K562 (cell line): ENCODE results near the gene SHISA9. TPM values are rescaled to one million over a fixed set of nuclear protein-coding genes. Genes with fewer than 3 reads are reported as not detected.

Experiments
- ATAC-seq: fragments of 200-7000 bp; cut with Tn5 transposase; 3 replicates; pipeline ENCODE4 v1.9.1; 2020; ENCODE audit warnings: moderate library complexity
- BruUV-seq: library from RNA; stranded (reverse); fragments of 400-500 nt; replicated peaks from 2 replicates; lab custom pipeline; 2021; lab: Mats Ljungman, UMichigan
- CTCF ChIA-PET: fragments of 300-600 bp; formaldehyde crosslinking; extraction: SDS; loops from one replicate; lab custom pipeline; 2021; ENCODE audit warnings: low intra/inter-chr PET ratio; lab: Yijun Ruan, JAX
- POLR2A ChIA-PET: fragments of 300-600, 350-650 bp; sonication (Branson Sonifier 250); formaldehyde crosslinking; extraction: SDS; loops from one replicate; lab custom pipeline; 2021; ENCODE audit warnings: antibody characterized with exemption, inconsistent platforms; lab: Yijun Ruan, JAX
- DNase-seq, 4 experiments: peaks; one replicate each; pipeline versions ENCODE4 v3.0.0 to v3.0.0-alpha.2; 2011 to 2018; ENCODE audit warnings: low spot score in 3 of 4, mixed read lengths in 3 of 4; ENCODE audit errors: extremely low read depth in 1 of 4
- FAIRE-seq: peaks from 2 replicates; lab custom pipeline; 2011; peaks lifted over from hg19 to GRCh38; lab: Jason Lieb, UNC
- H2AFZ ChIP-seq: 2 replicates; pipeline ENCODE4 v1.6.0; 2011; ENCODE audit warnings: low read depth, low read length, control low read depth, inconsistent platforms
- H3K27ac ChIP-seq: fragments of 200-600 bp; 3 replicates; pipeline ENCODE4 v1.8.0; 2011; ENCODE audit warnings: low read depth, mild to moderate bottlenecking, control low read depth, inconsistent platforms, low read length, moderate library complexity, mixed read lengths; ENCODE audit errors: extremely low read depth
- H3K27me3 ChIP-seq, 2 experiments: fragments of 300-600 bp in 1 of 2; 2 replicates in 1 of 2; 3 replicates in 1 of 2; pipeline versions ENCODE4 v1.6.0 to v1.8.0; 2011; ENCODE audit warnings: inconsistent platforms in 2 of 2, low read length in 2 of 2, mild to moderate bottlenecking in 1 of 2, mixed read lengths in 1 of 2, moderate library complexity in 1 of 2; ENCODE audit not compliant: control insufficient read depth in 2 of 2, insufficient read depth in 2 of 2
- H3K36me3 ChIP-seq: fragments of 300-600 bp; 3 replicates; pipeline ENCODE4 v1.8.0; 2011; ENCODE audit warnings: mild to moderate bottlenecking, low read length, inconsistent platforms; ENCODE audit not compliant: control insufficient read depth, insufficient read depth
- H3K4me1 ChIP-seq, 2 experiments: fragments of 200-600 bp in 1 of 2; replicated peaks in 1 of 2; 2 replicates in 1 of 2; 3 replicates in 1 of 2; pipeline versions ENCODE4 v1.5.1 to v1.8.0; 2011; ENCODE audit warnings: inconsistent platforms in 2 of 2, low read length in 2 of 2, mild to moderate bottlenecking in 1 of 2, mixed read lengths in 1 of 2, moderate library complexity in 1 of 2; ENCODE audit not compliant: control insufficient read depth in 2 of 2, insufficient read depth in 2 of 2
- H3K4me2 ChIP-seq: 2 replicates; pipeline ENCODE4 v1.6.1; 2011; ENCODE audit warnings: low read length, control low read depth, inconsistent platforms, mixed read lengths; ENCODE audit not compliant: insufficient read depth
- H3K4me3 ChIP-seq: fragments of 200-600 bp; sonication (generic), shearing (Covaris generic); 2 replicates; pipeline ENCODE4 v1.5.1; 2016; ENCODE audit warnings: control low read depth, inconsistent platforms
- H3K79me2 ChIP-seq: fragments of 200-600 bp; 3 replicates; pipeline ENCODE4 v1.8.0; 2011; ENCODE audit warnings: low read length, inconsistent platforms; ENCODE audit not compliant: control insufficient read depth, insufficient read depth
- H3K9ac ChIP-seq, 2 experiments: 2 replicates each; pipeline versions ENCODE4 v1.6.0 to v1.6.1; 2011; ENCODE audit warnings: low read depth in 2 of 2, low read length in 2 of 2, control low read depth in 1 of 2, inconsistent platforms in 1 of 2, mild to moderate bottlenecking in 1 of 2, mixed read lengths in 1 of 2; ENCODE audit not compliant: insufficient read depth in 1 of 2
- H3K9me1 ChIP-seq: one replicate; pipeline ENCODE4 v1.6.0; 2011; ENCODE audit warnings: inconsistent platforms, mild to moderate bottlenecking, low read length, moderate library complexity; ENCODE audit not compliant: control insufficient read depth, insufficient read depth
- H3K9me3 ChIP-seq: replicated peaks from 2 replicates; pipeline ENCODE4 v1.5.1; 2011; ENCODE audit warnings: low read depth, low read length, inconsistent platforms; ENCODE audit not compliant: control insufficient read depth, insufficient read depth
- H4K20me1 ChIP-seq: replicated peaks from 2 replicates; pipeline ENCODE4 v1.6.1; 2011; ENCODE audit warnings: low read length, inconsistent platforms, mixed read lengths; ENCODE audit not compliant: control insufficient read depth, insufficient read depth
- BCOR ChIP-seq: fragments of 450-650 bp; IDR thresholded peaks from 2 replicates; pipeline ENCODE4 v1.6.1; 2016
- CGGBP1 ChIP-seq: fragments of 250-450 bp; sonication (Bioruptor Pico); IDR thresholded peaks from 2 replicates; pipeline ENCODE4 v1.9.0; 2021; ENCODE audit warnings: mild to moderate bottlenecking
- EP300 ChIP-seq: IDR thresholded peaks from 2 replicates; pipeline ENCODE4 v1.6.1; 2012; ENCODE audit warnings: low read length, improper control_type of control experiment
- ETV6 ChIP-seq, 3 experiments: fragments of 150-350 bp in 1 of 3; sonication (generic) in 1 of 3; formaldehyde crosslinking in 1 of 3; IDR thresholded peaks; 2 replicates each; pipeline versions ENCODE4 v1.6.1 to v1.8.0; 2014 to 2022; ENCODE audit warnings: borderline replicate concordance in 2 of 3, low read depth in 2 of 3, antibody characterized with exemption in 1 of 3, low read length in 1 of 3, mild to moderate bottlenecking in 1 of 3, missing genetic modification reagents in 1 of 3
- RAD21 ChIP-seq, 2 experiments: fragments of 250-450 bp in 1 of 2; fragments of 450-650 bp in 1 of 2; sonication (Bioruptor Pico) in 1 of 2; formaldehyde crosslinking in 1 of 2; IDR thresholded peaks in 1 of 2; conservative IDR thresholded peaks in 1 of 2; 2 replicates each; pipeline versions ENCODE4 v1.4.0 to v1.8.0; 2020 to 2022; ENCODE audit warnings: mild to moderate bottlenecking in 2 of 2, moderate library complexity in 1 of 2
- ZBTB34 ChIP-seq: fragments of 250-450 bp; sonication (Bioruptor Pico); IDR thresholded peaks from 2 replicates; pipeline ENCODE4 v1.8.0; 2021; ENCODE audit warnings: mild to moderate bottlenecking, moderate library complexity
- ZBTB40 ChIP-seq, 2 experiments: fragments of 450-650 bp in 1 of 2; sonication (generic) in 1 of 2; formaldehyde crosslinking in 1 of 2; IDR thresholded peaks; 2 replicates each; pipeline versions ENCODE4 v1.7.1 to v1.9.0; 2016 to 2022; ENCODE audit warnings: inconsistent platforms in 1 of 2, mild to moderate bottlenecking in 1 of 2, missing genetic modification reagents in 1 of 2
- ZFP36 ChIP-seq: fragments of 150-350 bp; IDR thresholded peaks from 2 replicates; pipeline ENCODE4 v1.6.1; 2018; ENCODE audit warnings: low read length, low read depth; ENCODE audit not compliant: partially characterized antibody
- ZNF57 ChIP-seq: fragments of 450-650 bp; formaldehyde crosslinking; IDR thresholded peaks from 2 replicates; pipeline ENCODE4 v1.4.0; 2020; ENCODE audit warnings: mild to moderate bottlenecking, moderate library complexity
- ZNF589 ChIP-seq: fragments of 200-800 bp; sonication (Bioruptor generic); IDR thresholded peaks from 2 replicates; pipeline ENCODE4 v1.6.1; 2016; ENCODE audit warnings: low read depth, missing genetic modification characterization, missing compliant biosample characterization
- WGBS: fragments of 100-300 bp; shearing (Covaris generic); methylation state at CpG from one replicate; pipeline ENCODE4 v1.1.6; 2016; ENCODE audit warnings: low coverage, mixed read lengths; ENCODE audit not compliant: insufficient coverage; ENCODE audit errors: missing lambda C conversion rate; 5-methylcytosine and 5-hydroxymethylcytosine counted together
- in situ Hi-C: fragments of 300-500 bp; cut with MboI; formaldehyde crosslinking; loops from 4 replicates; pipeline ENCODE4 v1.15.0; 2018; ENCODE audit warnings: inconsistent platforms, mixed read lengths
- intact Hi-C: fragments of 100-400 bp; cut with micrococcal nuclease; formaldehyde crosslinking; loops from 2 replicates; pipeline ENCODE4 v1.14.2; 2022
- polyA plus RNA-seq, 8 experiments: library from polyadenylated mRNA; depleted of rRNA in 4 of 8; stranded (reverse) in 5 of 8; unstranded in 3 of 8; fragments of >200 nt; fragmentation: Nextera tagmentation in 2 of 8; fragmentation: Illumina TruSeq in 1 of 8; extraction: Ambion mirVana in 2 of 8; extraction: Trizol in 1 of 8; gene quantifications; 2 replicates each; pipeline versions ENCODE4 v1.2.1 to v1.2.3, GENCODE V29; 2011 to 2014; ENCODE audit warnings: inconsistent platforms in 1 of 8, missing spikeins in 1 of 8
- total RNA-seq, 7 experiments: library from RNA; depleted of rRNA in 6 of 7; stranded (reverse); fragments of >200 nt in 6 of 7; fragmentation: Illumina TruSeq in 2 of 7; extraction: Trizol in 2 of 7; gene quantifications; 2 replicates each; pipeline versions ENCODE4 v1.2.1 to v1.2.3, GENCODE V29; 2011 to 2021; ENCODE audit warnings: low replicate concordance in 1 of 7

The SHISA9 gene
- total and polyA plus RNA-seq, 9 of the 15 experiments (the other 6 are each of a cell fraction or from before 2014, with no cell fraction given), result under 0.01 to 0.16 (median 0.01) TPM; not detected in 6

- in situ Hi-C loops, result no loop called here
- Histone ChIP-seq H4K20me1 (no peaks in the 10 kb centered on the region), H3K9me3 (no peaks in the 10 kb centered on the region), H3K9ac (no peak overlapping the region), H3K36me3 (no peaks in the 10 kb centered on the region), H3K9me1 (no peaks in the 10 kb centered on the region), H3K27me3 (no peaks in the 10 kb centered on the region), H3K4me3 (no peak overlapping the region), H3K27ac (no peak overlapping the region), H3K4me2 (no peak overlapping the region), H3K4me1 (no peaks in the 10 kb centered on the region), H2AFZ (no peak overlapping the region), H3K79me2 (no peaks in the 10 kb centered on the region)
- POLR2A ChIA-PET, result no interaction called here
- DNase-seq, result no peak
- 0% methylated on average over 6 of the region's 6 CpGs for WGBS
- FAIRE-seq, result no peak
- no TSS peak for BruUV-seq
- intact Hi-C loops, result no loop called here
- no peak for ATAC-seq
- CTCF ChIA-PET, result no interaction called here
- no peak for TF ChIP-seq ZFP36
- TF ChIP-seq EP300, result no peak
- no peak for TF ChIP-seq ETV6 (IDR thresholded peaks at IDR 0.05; ENCODE audit: borderline replicate concordance in 1 of 2, low read depth in 2 of 2, low read length in 1 of 2)
- TF ChIP-seq ETV6 (CRISPR knock-in tag; IDR thresholded peaks at IDR 0.05; ENCODE audit: borderline replicate concordance), result no peak
- no peak for TF ChIP-seq ZNF57 (CRISPR knock-in tag)
- TF ChIP-seq ZBTB40 (IDR thresholded peaks at IDR 0.05), result no peak
- no peak for TF ChIP-seq ZBTB40 (CRISPR knock-in tag; IDR thresholded peaks at IDR 0.05)
- TF ChIP-seq ZBTB34 (CRISPR knock-in tag), result no peak
- no peak for TF ChIP-seq ZNF589 (CRISPR knock-in tag)
- TF ChIP-seq BCOR, result no peak
- no peak for TF ChIP-seq CGGBP1
- no peak for TF ChIP-seq RAD21 (CRISPR knock-in tag; conservative IDR thresholded peaks at IDR 0.05 in 1 of 2, IDR thresholded peaks at IDR 0.05 in 1 of 2)
Observed at GRCh38 chr16:13103831-13104530, 202.6 kb downstream of the SHISA9 start.
